HCT116 (cell line): ENCODE data around the gene HOXB1. TPM values are rescaled to one million over a fixed set of nuclear protein-coding genes. Genes with fewer than 3 reads are reported as not detected.
A peak's percentile ranks its signal among the peaks of the same experiment; 100 is the strongest.

Experiments
- ATAC-seq: fragments of 200-7000 bp; cut with Tn5 transposase; 2 replicates; pipeline ENCODE4 v1.9.1; 2020; ENCODE audit warnings: mild to moderate bottlenecking, moderate library complexity
- BruUV-seq: library from RNA; stranded (reverse); fragments of 400-500 nt; replicated peaks from 2 replicates; lab custom pipeline; 2021; lab: Mats Ljungman, UMichigan
- CTCF ChIA-PET: fragments of 300-600 bp; sonication (Branson Sonifier 250); formaldehyde crosslinking; loops from one replicate; lab custom pipeline; 2021; ENCODE audit warnings: antibody characterized with exemption; lab: Charles Lee
- POLR2A ChIA-PET: fragments of 300-600, 350-600 bp; sonication (Branson Sonifier 250); formaldehyde crosslinking; loops from one replicate; lab custom pipeline; 2021; ENCODE audit warnings: antibody characterized with exemption; lab: Charles Lee
- RAD21 ChIA-PET, 2 experiments: fragments of 300-600 bp; sonication (Branson Sonifier 250); formaldehyde crosslinking; loops; one replicate each; lab custom pipeline; 2023; ENCODE audit warnings: low total read pairs in 2 of 2; ENCODE audit not compliant: uncharacterized antibody in 2 of 2, unreplicated experiment in 2 of 2, low non-redundant PET in 1 of 2; lab: Charles Lee
- DNase-seq: peaks from one replicate; pipeline ENCODE4 v3.0.0-alpha.2; 2010; ENCODE audit warnings: low read depth, low spot score
- H2AFZ ChIP-seq: fragments of 200-600 bp; shearing (Covaris generic), sonication (generic); 2 replicates; pipeline ENCODE4 v1.6.1; 2017; ENCODE audit warnings: low read depth, mixed run types, mixed read lengths, antibody characterized with exemption, low read length; ENCODE audit not compliant: poor library complexity, severe bottlenecking
- H3K27ac ChIP-seq: 2 replicates; pipeline ENCODE4 v1.5.1; 2012; ENCODE audit warnings: low read depth, low read length
- H3K27me3 ChIP-seq: fragments of 200-600 bp; sonication (generic); 2 replicates; pipeline ENCODE4 v1.6.1; 2016; ENCODE audit warnings: mixed run types, low read length, mixed read lengths; ENCODE audit not compliant: insufficient read depth
- H3K36me3 ChIP-seq, 2 experiments: fragments of 200-500 bp in 1 of 2; fragments of 200-600 bp in 1 of 2; sonication (Bioruptor generic) in 1 of 2; sonication (generic) in 1 of 2; 2 replicates each; pipeline versions ENCODE4 v1.5.1 to v1.6.1; 2014 to 2016; ENCODE audit warnings: low read length in 2 of 2, inconsistent platforms in 1 of 2, mixed read lengths in 1 of 2, mixed run types in 1 of 2; ENCODE audit not compliant: insufficient read depth in 2 of 2, control insufficient read depth in 1 of 2
- H3K4me1 ChIP-seq, 2 experiments: fragments of 200-600 bp in 1 of 2; sonication (generic) in 1 of 2; 2 replicates each; pipeline versions ENCODE4 v1.5.1 to v1.6.1; 2012 to 2017; ENCODE audit warnings: low read length in 2 of 2, inconsistent platforms in 1 of 2, mild to moderate bottlenecking in 1 of 2, mixed read lengths in 1 of 2, mixed run types in 1 of 2, moderate library complexity in 1 of 2; ENCODE audit not compliant: insufficient read depth in 2 of 2, control insufficient read depth in 1 of 2
- H3K4me2 ChIP-seq: fragments of 200-600 bp; sonication (generic); 2 replicates; pipeline ENCODE4 v1.6.1; 2017; ENCODE audit warnings: mixed run types, low read length, mixed read lengths
- H3K4me3 ChIP-seq, 2 experiments: fragments of 200-600 bp in 1 of 2; sonication (generic) in 1 of 2; replicated peaks in 1 of 2; 2 replicates each; pipeline ENCODE4 v1.5.1; 2011 to 2016; ENCODE audit warnings: low read length in 2 of 2, control low read depth in 1 of 2, low read depth in 1 of 2, mild to moderate bottlenecking in 1 of 2, mixed read lengths in 1 of 2, mixed run types in 1 of 2
- H3K79me2 ChIP-seq: fragments of 200-600 bp; sonication (generic); 2 replicates; pipeline ENCODE4 v1.6.1; 2017; ENCODE audit warnings: mild to moderate bottlenecking, mixed run types, low read length, moderate library complexity, mixed read lengths; ENCODE audit not compliant: insufficient read depth
- H3K9ac ChIP-seq: fragments of 200-600 bp; sonication (generic); 2 replicates; pipeline ENCODE4 v1.6.1; 2016; ENCODE audit warnings: low read length, mixed read lengths
- H3K9me2 ChIP-seq: fragments of 200-600 bp; sonication (generic), shearing (Covaris generic); 2 replicates; pipeline ENCODE4 v1.6.1; 2017; ENCODE audit warnings: mixed run types, mild to moderate bottlenecking, moderate library complexity; ENCODE audit not compliant: insufficient read depth
- H3K9me3 ChIP-seq, 2 experiments: fragments of 200-500 bp in 1 of 2; fragments of 200-600 bp in 1 of 2; sonication (Bioruptor generic) in 1 of 2; sonication (generic) in 1 of 2; 2 replicates each; pipeline ENCODE4 v1.6.1; 2014 to 2017; ENCODE audit warnings: low read length in 2 of 2, mixed read lengths in 2 of 2, inconsistent platforms in 1 of 2, low read depth in 1 of 2, mild to moderate bottlenecking in 1 of 2, mixed run types in 1 of 2, moderate library complexity in 1 of 2; ENCODE audit not compliant: control insufficient read depth in 1 of 2, insufficient read depth in 1 of 2
- H4K20me1 ChIP-seq: fragments of 200-600 bp; sonication (generic), shearing (Covaris generic); 2 replicates; pipeline ENCODE4 v1.6.1; 2017; ENCODE audit warnings: mixed run types, mild to moderate bottlenecking, moderate library complexity; ENCODE audit not compliant: insufficient read depth
- CBX3 ChIP-seq: IDR thresholded peaks from 2 replicates; pipeline ENCODE4 v1.6.1; 2012; ENCODE audit warnings: low read depth
- EGR1 ChIP-seq: IDR thresholded peaks from 2 replicates; pipeline ENCODE4 v1.6.1; 2012; ENCODE audit warnings: low read depth
- EZH2 ChIP-seq: fragments of 200-600 bp; sonication (generic); IDR thresholded peaks from 2 replicates; pipeline ENCODE4 v1.6.1; 2017; ENCODE audit warnings: antibody characterized with exemption, mixed run types
- POLR2A ChIP-seq: IDR thresholded peaks from 2 replicates; pipeline ENCODE4 v1.7.0; 2011; ENCODE audit warnings: borderline replicate concordance; ENCODE audit not compliant: insufficient read depth, insufficient read length; ENCODE audit errors: extremely low read depth
- POLR2AphosphoS5 ChIP-seq: IDR thresholded peaks from 2 replicates; pipeline ENCODE4 v1.6.1; 2011; ENCODE audit warnings: mild to moderate bottlenecking, low read depth, low read length, moderate library complexity
- RAD21 ChIP-seq: IDR thresholded peaks from 2 replicates; pipeline ENCODE4 v1.6.1; 2012; ENCODE audit warnings: low read depth, mild to moderate bottlenecking
- YY1 ChIP-seq: IDR thresholded peaks from 2 replicates; pipeline ENCODE4 v1.6.1; 2011; ENCODE audit warnings: low read length, low read depth, moderate library complexity, mild to moderate bottlenecking; ENCODE audit not compliant: insufficient replicate concordance; ENCODE audit errors: extremely low read depth
- intact Hi-C: fragments of 100-400 bp; cut with micrococcal nuclease; formaldehyde crosslinking; loops from 2 replicates; pipeline ENCODE4 v1.10.0; 2022
- total RNA-seq: library from RNA; stranded (reverse); gene quantifications from one replicate; pipeline ENCODE4 v1.2.1, GENCODE V29; 2021; ENCODE audit not compliant: unreplicated experiment
- TF ChIP-seq, protein P1 (sequence below), 3 experiments: fragments of 200-600 bp in 1 of 3; sonication (generic) in 1 of 3; IDR thresholded peaks in 2 of 3; conservative IDR thresholded peaks in 1 of 3; 2 replicates each; pipeline ENCODE4 v1.5.1; 2012 to 2017; ENCODE audit warnings: low read depth in 2 of 3, low read length in 2 of 3, antibody characterized with exemption in 1 of 3, borderline replicate concordance in 1 of 3, control low read depth in 1 of 3, mild to moderate bottlenecking in 1 of 3, mixed read lengths in 1 of 3, mixed run types in 1 of 3, moderate library complexity in 1 of 3; ENCODE audit not compliant: insufficient read depth in 1 of 3

The HOXB1 gene
- total RNA-seq, 1 experiment from 2014 or later = not detected

DNA sequence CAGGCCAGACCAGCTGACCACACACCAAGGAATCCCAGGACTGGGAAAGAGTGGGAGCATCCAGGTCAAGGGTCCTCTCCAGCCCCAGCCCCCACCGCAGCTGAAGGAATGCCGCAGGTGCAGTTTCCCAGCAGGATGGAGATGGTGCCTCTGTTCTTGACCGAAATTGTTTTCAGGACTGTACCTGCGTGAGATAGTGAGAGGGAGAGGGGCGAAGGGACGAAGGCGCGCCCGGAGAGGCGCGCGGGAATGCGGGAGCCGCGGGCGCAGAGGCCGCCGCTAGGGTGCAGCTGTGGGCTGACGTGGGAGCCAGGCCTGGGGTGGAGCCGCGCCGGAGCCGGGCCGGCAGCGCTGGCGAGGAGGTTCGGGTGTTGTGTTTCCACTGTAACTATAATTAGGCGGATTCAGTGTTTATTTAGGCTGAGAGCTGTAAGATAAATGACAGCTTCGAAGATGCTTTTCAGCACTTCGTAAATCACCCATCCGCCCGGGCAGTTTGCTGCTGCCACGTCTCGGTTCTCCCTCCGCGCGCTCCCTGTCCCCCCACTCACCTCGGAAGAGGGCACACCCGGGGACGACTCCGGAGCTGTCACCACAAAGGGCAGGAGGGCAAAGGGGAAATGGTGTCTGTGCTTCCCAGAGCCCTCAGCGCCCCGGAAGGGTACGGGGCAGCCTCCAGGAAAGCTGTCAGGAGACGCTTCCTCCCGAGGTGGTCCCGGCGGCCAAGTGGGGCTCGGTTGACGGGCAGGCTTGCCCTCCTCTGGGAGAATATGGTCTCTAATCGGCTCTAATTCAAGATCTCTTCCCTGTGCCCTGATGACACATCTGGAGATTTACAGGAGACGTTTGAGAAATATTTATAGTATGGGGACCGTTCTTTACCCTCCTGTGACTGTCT, 38.2 kb downstream of the HOXB1 start:
- H4K20me1 ChIP-seq = no peaks in the 10 kb centered on the region
- H2AFZ ChIP-seq = peak overlapping the region; percentile 73
- ATAC-seq (peak; percentile 95), DNase-seq (no peak)
- ChIA-PET CTCF (interaction anchor here (1.0 to 1.5 kb wide), 8 partner anchors 9 to 157 kb away, joined by 3 to 5 read pairs (median 3); no protein-coding TSS in a partner anchor), POLR2A (interaction anchor here (1.0 kb wide), 1 partner anchor 12 kb away, joined by 4 read pairs; no protein-coding TSS in a partner anchor), RAD21 (interaction anchor here in 1 of 2 experiments (0.6 kb wide), 1 partner anchor 233 kb away, joined by 3 read pairs; no protein-coding TSS in a partner anchor)
- peak overlapping the region; percentile 30 to 46 for H3K4me3 ChIP-seq
- no peaks in the 10 kb centered on the region for H3K36me3 ChIP-seq
- BruUV-seq = no TSS peak
- no peaks in the 10 kb centered on the region for H3K9me2 ChIP-seq
- peak overlapping the region; percentile 34; the same call in 1 of the 2 replicates for H3K27ac ChIP-seq
- TF ChIP-seq RAD21 = peak; percentile 86
- TF ChIP-seq EGR1 = no peak
- TF ChIP-seq POLR2AphosphoS5 = 0 out of 2 replicates have a peak, but pooled peaks have one; percentile 38
- TF ChIP-seq, protein P1, sequence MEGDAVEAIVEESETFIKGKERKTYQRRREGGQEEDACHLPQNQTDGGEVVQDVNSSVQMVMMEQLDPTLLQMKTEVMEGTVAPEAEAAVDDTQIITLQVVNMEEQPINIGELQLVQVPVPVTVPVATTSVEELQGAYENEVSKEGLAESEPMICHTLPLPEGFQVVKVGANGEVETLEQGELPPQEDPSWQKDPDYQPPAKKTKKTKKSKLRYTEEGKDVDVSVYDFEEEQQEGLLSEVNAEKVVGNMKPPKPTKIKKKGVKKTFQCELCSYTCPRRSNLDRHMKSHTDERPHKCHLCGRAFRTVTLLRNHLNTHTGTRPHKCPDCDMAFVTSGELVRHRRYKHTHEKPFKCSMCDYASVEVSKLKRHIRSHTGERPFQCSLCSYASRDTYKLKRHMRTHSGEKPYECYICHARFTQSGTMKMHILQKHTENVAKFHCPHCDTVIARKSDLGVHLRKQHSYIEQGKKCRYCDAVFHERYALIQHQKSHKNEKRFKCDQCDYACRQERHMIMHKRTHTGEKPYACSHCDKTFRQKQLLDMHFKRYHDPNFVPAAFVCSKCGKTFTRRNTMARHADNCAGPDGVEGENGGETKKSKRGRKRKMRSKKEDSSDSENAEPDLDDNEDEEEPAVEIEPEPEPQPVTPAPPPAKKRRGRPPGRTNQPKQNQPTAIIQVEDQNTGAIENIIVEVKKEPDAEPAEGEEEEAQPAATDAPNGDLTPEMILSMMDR (IDR thresholded peaks at IDR 0.05 in 2 of 3, conservative IDR thresholded peaks at IDR 0.05 in 1 of 3; ENCODE audit: borderline replicate concordance in 1 of 3, insufficient read depth in 1 of 3, low read depth in 2 of 3, low read length in 2 of 3) = peak; percentile 71 to 94 (median 93)
- no peak for TF ChIP-seq CBX3
- no peak for TF ChIP-seq POLR2A
- peak; percentile 54 for TF ChIP-seq YY1
- no peak for TF ChIP-seq EZH2
- intact Hi-C loops = no loop called here
- H3K9me3 ChIP-seq = no peaks in the 10 kb centered on the region
- no peaks in the 10 kb centered on the region for H3K79me2 ChIP-seq
- no peaks in the 10 kb centered on the region for H3K27me3 ChIP-seq
- peak overlapping the region; percentile 37 for H3K9ac ChIP-seq
- H3K4me1 ChIP-seq = peaks cover 25 to 49% of the 10 kb centered on the region in 2 experiments
- peak overlapping the region; percentile 78 for H3K4me2 ChIP-seq
